AG09309 (cell line): ENCODE results near the gene OAS1.
"Not testable (repeated sequence)": the region's sequence is repeated elsewhere in the genome, so short reads cannot be mapped to it uniquely, and the experiment has no call there.

ENCODE experiments used
- DNase-seq: peaks from one replicate; pipeline ENCODE4 v3.0.0-alpha.2; 2010; ENCODE audit warnings: low read depth
- H3K4me3 ChIP-seq: 2 replicates; pipeline ENCODE4 v1.5.1; 2011; ENCODE audit warnings: mild to moderate bottlenecking, low read depth, low read length, moderate library complexity; ENCODE audit not compliant: control insufficient read depth
- TF ChIP-seq, protein P1 (sequence below): IDR thresholded peaks from 2 replicates; pipeline ENCODE4 v1.5.1; 2011; ENCODE audit warnings: mild to moderate bottlenecking, low read depth, low read length, inconsistent platforms; ENCODE audit not compliant: insufficient read depth, control insufficient read depth; ENCODE audit errors: missing control alignments

Gene OAS1

DNA sequence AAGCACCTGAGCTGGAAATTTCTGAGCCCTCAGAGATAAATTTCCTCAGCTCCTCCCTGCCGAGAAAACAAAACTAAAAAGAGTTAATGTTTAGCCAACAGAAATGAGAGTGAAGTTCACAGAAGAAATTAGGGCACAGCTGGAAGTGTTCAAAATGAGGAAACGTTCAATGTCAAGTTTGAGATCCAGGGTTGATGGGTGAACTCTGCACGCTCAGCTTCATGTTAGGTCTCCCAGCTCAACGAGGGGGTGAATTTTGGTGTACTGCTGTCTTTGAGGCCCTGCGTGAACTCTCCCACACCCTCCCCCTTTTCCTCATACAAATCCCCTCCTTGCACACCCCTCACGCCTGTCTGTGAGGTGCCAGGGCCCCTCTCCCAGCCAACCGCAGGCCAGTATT is 18.2 kb downstream of the OAS1 start:
- no peak overlapping the region for H3K4me3 ChIP-seq
- TF ChIP-seq, protein P1, sequence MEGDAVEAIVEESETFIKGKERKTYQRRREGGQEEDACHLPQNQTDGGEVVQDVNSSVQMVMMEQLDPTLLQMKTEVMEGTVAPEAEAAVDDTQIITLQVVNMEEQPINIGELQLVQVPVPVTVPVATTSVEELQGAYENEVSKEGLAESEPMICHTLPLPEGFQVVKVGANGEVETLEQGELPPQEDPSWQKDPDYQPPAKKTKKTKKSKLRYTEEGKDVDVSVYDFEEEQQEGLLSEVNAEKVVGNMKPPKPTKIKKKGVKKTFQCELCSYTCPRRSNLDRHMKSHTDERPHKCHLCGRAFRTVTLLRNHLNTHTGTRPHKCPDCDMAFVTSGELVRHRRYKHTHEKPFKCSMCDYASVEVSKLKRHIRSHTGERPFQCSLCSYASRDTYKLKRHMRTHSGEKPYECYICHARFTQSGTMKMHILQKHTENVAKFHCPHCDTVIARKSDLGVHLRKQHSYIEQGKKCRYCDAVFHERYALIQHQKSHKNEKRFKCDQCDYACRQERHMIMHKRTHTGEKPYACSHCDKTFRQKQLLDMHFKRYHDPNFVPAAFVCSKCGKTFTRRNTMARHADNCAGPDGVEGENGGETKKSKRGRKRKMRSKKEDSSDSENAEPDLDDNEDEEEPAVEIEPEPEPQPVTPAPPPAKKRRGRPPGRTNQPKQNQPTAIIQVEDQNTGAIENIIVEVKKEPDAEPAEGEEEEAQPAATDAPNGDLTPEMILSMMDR = no peak
- no peak for DNase-seq

- DNase-seq, H3K4me3 ChIP-seq: not testable (repeated sequence)
These were observed 19.8 kb downstream of the OAS1 start for GRCh38 chr12:112926416-112927033.

DNA sequence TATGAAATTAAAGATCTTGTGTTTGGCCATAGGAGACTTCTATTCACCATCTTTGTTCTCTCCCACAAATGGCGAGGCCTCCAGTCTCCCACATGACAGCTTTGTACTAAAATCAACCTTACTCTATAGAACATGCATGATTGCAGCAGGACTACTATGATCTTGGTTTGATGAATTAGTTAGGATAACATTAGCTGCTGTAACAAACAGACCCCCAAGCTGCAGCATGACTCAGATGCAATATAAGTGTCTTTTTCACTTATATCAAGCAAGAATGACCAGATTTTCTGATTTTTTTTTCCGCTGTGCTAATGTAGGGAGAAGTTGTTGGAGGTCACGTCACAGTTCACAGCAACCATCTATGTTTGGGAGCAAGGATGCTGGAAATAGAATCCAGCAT is 20.7 kb downstream of the OAS1 start:
- no peak overlapping the region for H3K4me3 ChIP-seq
- TF ChIP-seq, protein P1 = no peak
- no peak for DNase-seq

- H3K4me3 ChIP-seq = no peak overlapping the region
- TF ChIP-seq, protein P1 = no peak
These were observed 21.2 kb downstream of the OAS1 start for GRCh38 chr12:112927925-112928324.

DNA sequence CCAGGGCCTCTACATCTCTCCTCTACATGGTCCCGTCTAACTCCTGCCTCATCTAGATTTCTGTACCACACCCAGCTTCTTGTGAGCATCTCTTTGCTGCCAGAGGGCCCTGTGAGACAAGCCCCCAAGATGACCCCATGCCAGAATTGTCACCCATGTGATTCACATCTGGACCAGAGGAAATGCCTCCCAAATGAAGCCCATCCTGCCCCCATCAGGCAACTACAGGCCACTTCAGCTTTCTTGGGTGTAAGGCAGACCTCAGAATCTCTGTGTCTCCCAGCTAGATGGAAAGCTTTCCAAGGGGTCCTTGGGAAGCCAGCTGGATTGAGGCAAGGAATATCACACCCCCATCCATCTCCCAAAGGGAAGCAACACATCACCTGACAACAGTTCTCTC is 22.2 kb downstream of the OAS1 start:
- TF ChIP-seq, protein P1 = no peak
- DNase-seq = no peak
- no peak overlapping the region for H3K4me3 ChIP-seq

More at GRCh38 chr12:112927925-112928324, 21.2 kb downstream of the OAS1 start:
- no peak for DNase-seq

DNA sequence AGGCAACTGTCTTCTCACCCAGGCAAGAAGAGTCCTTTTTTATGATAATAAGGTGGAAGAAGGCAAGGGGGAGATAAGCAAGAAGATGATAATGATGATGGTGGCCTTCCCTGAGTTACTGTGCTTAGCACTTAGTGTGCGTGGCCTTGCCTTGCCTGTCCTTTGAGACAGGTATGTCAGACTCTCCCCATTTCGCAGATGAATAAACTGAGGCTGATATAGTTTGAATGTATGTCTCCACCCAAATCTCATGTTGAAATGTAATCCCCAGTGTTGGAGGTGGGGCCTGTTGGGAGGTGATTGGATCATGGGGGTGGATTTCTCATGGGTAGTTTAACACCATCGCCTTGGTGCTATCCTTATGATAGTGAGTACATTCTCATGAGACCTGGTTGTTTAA is 23.0 kb downstream of the OAS1 start:
- no peak overlapping the region for H3K4me3 ChIP-seq
- TF ChIP-seq, protein P1 = no peak
- no peak for DNase-seq

DNA sequence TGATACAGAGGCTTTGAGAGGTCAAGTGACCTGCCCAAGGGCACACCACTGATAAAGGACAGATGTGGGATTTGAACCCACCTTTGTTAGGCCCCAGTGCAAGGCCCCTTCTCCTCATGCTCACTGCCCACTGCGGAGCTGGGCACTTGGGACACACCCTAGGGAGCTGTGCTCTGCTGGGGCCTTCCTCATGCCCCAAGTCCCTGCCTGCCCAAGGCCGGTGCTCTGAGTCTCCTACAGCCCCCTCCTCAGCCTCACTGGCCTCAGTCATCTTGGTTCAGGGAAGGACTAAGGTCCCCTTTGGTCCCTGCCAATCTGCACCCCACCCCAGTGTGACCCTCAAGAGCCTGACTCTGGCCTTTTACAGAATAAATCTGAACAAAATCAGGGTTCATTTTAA is 23.6 kb downstream of the OAS1 start:
- TF ChIP-seq, protein P1 = no peak
- no peak for DNase-seq
- no peak overlapping the region for H3K4me3 ChIP-seq
